Adrenal gland (tissue), 12 donors: ENCODE data around the gene RCL1. TPM values are rescaled to one million over a fixed set of nuclear protein-coding genes. Genes with fewer than 3 reads are reported as not detected.
A peak's percentile ranks its signal among the peaks of the same experiment; 100 is the strongest.

Experiments
- DNase-seq, 7 donors: peaks; one replicate each; pipeline ENCODE4 v3.0.0-alpha.2; 2019 to 2020
- H3K27ac ChIP-seq, 5 donors: fragments of 200-600 bp; sonication (generic) in 4 of 5; 1 replicate in 3 of 5; 2 replicates in 2 of 5; pipeline versions ENCODE4 v1.5.1 to v1.8.0; 2016 to 2020; ENCODE audit warnings: mild to moderate bottlenecking in 1 of 5
- H3K27me3 ChIP-seq: fragments of 200-600 bp; 2 replicates; pipeline ENCODE4 v1.8.0; 2021
- H3K36me3 ChIP-seq, 2 donors: fragments of 200-600 bp; replicated peaks in 1 of 2; 1 replicate in 1 of 2; 2 replicates in 1 of 2; pipeline versions ENCODE4 v1.5.1 to v1.8.0; 2018 to 2022
- H3K4me1 ChIP-seq, 2 donors: fragments of 200-600 bp; replicated peaks in 1 of 2; 1 replicate in 1 of 2; 2 replicates in 1 of 2; pipeline versions ENCODE4 v1.5.1 to v1.8.0; 2018 to 2021
- H3K4me3 ChIP-seq, 4 donors: fragments of 200-600 bp; sonication (generic) in 3 of 4; one replicate each; pipeline ENCODE4 v1.5.1; 2016 to 2018
- H3K9me3 ChIP-seq, 3 donors: fragments of 200-600 bp; sonication (generic) in 1 of 3; replicated peaks in 1 of 3; 1 replicate in 2 of 3; 2 replicates in 1 of 3; pipeline versions ENCODE4 v1.5.1 to v1.8.0; 2016 to 2021
- CTCF ChIP-seq, 6 experiments: fragments of 450-650 bp in 4 of 6; fragments of 200-600 bp in 2 of 6; sonication (generic) in 1 of 6; IDR thresholded peaks; 1 replicate in 5 of 6; 2 replicates in 1 of 6; pipeline versions ENCODE4 v1.5.1 to v1.8.0; 2016 to 2021; ENCODE audit warnings: antibody characterized with exemption in 6 of 6, mild to moderate bottlenecking in 2 of 6, moderate library complexity in 1 of 6
- POLR2A ChIP-seq, 2 donors: fragments of 450-650 bp; IDR thresholded peaks; one replicate each; pipeline ENCODE4 v1.6.1; 2017; ENCODE audit warnings: antibody characterized with exemption in 2 of 2, mild to moderate bottlenecking in 2 of 2, moderate library complexity in 1 of 2
- WGBS, 4 donors: extraction: QIAGEN DNeasy Blood & Tissue Kit in 2 of 4; methylation state at CpG; one replicate each; pipeline versions ENCODE4 v1.1.5 to v1.1.7; 2013 to 2017; 5-methylcytosine and 5-hydroxymethylcytosine counted together
- intact Hi-C, 2 donors: fragments of 100-400 bp; cut with DNase I; formaldehyde crosslinking; loops; one replicate each; pipeline versions ENCODE4 v1.14.1 to v1.15.0; 2022 to 2023
- polyA plus RNA-seq, 3 donors: library from polyadenylated mRNA; stranded (reverse); fragments of 200-250 nt in 2 of 3; fragments of 350-450 nt in 1 of 3; fragmentation: Illumina TruSeq in 1 of 3; extraction: RNeasy Lipid Tissue Mini Kit (QIAGEN cat#74804) in 1 of 3; gene quantifications; one replicate each; pipeline ENCODE4 v1.2.3, GENCODE V29; 2013 to 2014
- total RNA-seq, 9 donors: library from RNA; depleted of rRNA in 4 of 9; stranded (reverse); fragments of >200 nt in 4 of 9; fragments of 120-200 nt in 1 of 9; fragmentation: NEBNext Ultra II Directional in 1 of 9; extraction: Animal tissue kit (Norgen Biotek cat#: 25700) in 1 of 9; gene quantifications; one replicate each; pipeline versions ENCODE4 v1.1.0 to v1.2.4, GENCODE V29; 2013 to 2023
- donor health status: healthy with polysubstance abuse.
- donor health status: Bipolar disorder and iron deficiency.
- donor health status: DM: yes; HTN: yes; CAD: no.
- donor health status: DM: no; HTN: no; CAD: no.
- donor health status: DM: no; HTN: no; CAD: no.
- donor health status: DM: yes; HTN: yes; CAD: no.

RCL1 gene
- total and polyA plus RNA-seq, 12 donors = 15.4 to 33.4 (median 22.6) TPM

GRCh38 chr9:4850603-4851310, 58.0 kb downstream of the RCL1 start:
- peaks cover 0 to 27% of the 10 kb centered on the region in 2 donors for H3K36me3 ChIP-seq
- no peak overlapping the region for H3K4me3 ChIP-seq
- H3K9me3 ChIP-seq = no peaks in the 10 kb centered on the region
- no peak overlapping the region for H3K27ac ChIP-seq
- WGBS, 4 donors = 81 to 91% (median 85%) methylated on average over 9 of the region's 9 CpGs
- H3K27me3 ChIP-seq = no peaks in the 10 kb centered on the region
- peaks cover 0 to 2% of the 10 kb centered on the region in 2 donors for H3K4me1 ChIP-seq
- DNase-seq = no peak
- TF ChIP-seq POLR2A (IDR thresholded peaks at IDR 0.05) (no peak), CTCF (IDR thresholded peaks at IDR 0.05) (no peak)
- intact Hi-C loops = no loop called here

GRCh38 chr9:4852419-4852818, 59.7 kb downstream of the RCL1 start:
- WGBS, 4 donors = 90 to 100% (median 94%) methylated on average over 6 of the region's 6 CpGs
- intact Hi-C loops = no loop called here
- TF ChIP-seq POLR2A (IDR thresholded peaks at IDR 0.05) = no peak
- no peak for TF ChIP-seq CTCF (IDR thresholded peaks at IDR 0.05)
- Histone ChIP-seq H3K9me3 (no peaks in the 10 kb centered on the region), H3K4me1 (peaks cover 0 to 2% of the 10 kb centered on the region in 2 donors), H3K4me3 (no peak overlapping the region), H3K36me3 (peaks cover 0 to 19% of the 10 kb centered on the region in 2 donors), H3K27me3 (no peaks in the 10 kb centered on the region), H3K27ac (no peak overlapping the region)
- no peak for DNase-seq

- intact Hi-C loops = no loop called here
- H3K27ac ChIP-seq = peak overlapping the region in 1 of 5 donors; percentile 31
- peaks cover 0 to 19% of the 10 kb centered on the region in 2 donors for H3K36me3 ChIP-seq
- no peak for DNase-seq
- H3K4me3 ChIP-seq = no peak overlapping the region
- H3K4me1 ChIP-seq = peaks cover 0 to 2% of the 10 kb centered on the region in 2 donors
- TF ChIP-seq POLR2A (IDR thresholded peaks at IDR 0.05) = no peak
- TF ChIP-seq CTCF (IDR thresholded peaks at IDR 0.05) = no peak
- 98 to 100% (median 100%) methylated on average over 1 of the region's 1 CpG for WGBS, 4 donors
- no peaks in the 10 kb centered on the region for H3K27me3 ChIP-seq
- no peaks in the 10 kb centered on the region for H3K9me3 ChIP-seq
Measured at GRCh38 chr9:4854265-4854590, 61.5 kb downstream of the RCL1 start.

GRCh38 chr9:4855841-4856240, 63.1 kb downstream of the RCL1 start:
- peak overlapping the region in 2 of 5 donors; percentile 6 to 34 for H3K27ac ChIP-seq
- TF ChIP-seq CTCF (IDR thresholded peaks at IDR 0.05) (no peak), POLR2A (IDR thresholded peaks at IDR 0.05) (no peak)
- DNase-seq = peak in 1 of 7 donors; percentile 71

More at GRCh38 chr9:4855841-4856240, 63.1 kb downstream of the RCL1 start:
- intact Hi-C loops = no loop called here
- peaks cover 0 to 2% of the 10 kb centered on the region in 2 donors for H3K4me1 ChIP-seq
- H3K9me3 ChIP-seq = no peaks in the 10 kb centered on the region
- H3K36me3 ChIP-seq = peaks cover 0 to 21% of the 10 kb centered on the region in 2 donors
- 74 to 90% (median 83%) methylated on average over 2 of the region's 2 CpGs for WGBS, 4 donors
- no peak overlapping the region for H3K4me3 ChIP-seq
- no peaks in the 10 kb centered on the region for H3K27me3 ChIP-seq
